Fibroblast of mammary gland (primary cell): ENCODE results near the gene KRTAP3-1.
A peak's percentile ranks its signal among the peaks of the same experiment; 100 is the strongest.

ENCODE experiments used
- DNase-seq: peaks from one replicate; pipeline ENCODE4 v3.0.0-alpha.2; 2010; ENCODE audit warnings: low read depth
- H3K4me3 ChIP-seq: 2 replicates; pipeline ENCODE4 v1.5.1; 2011; ENCODE audit warnings: low read depth, mild to moderate bottlenecking, low read length, moderate library complexity; ENCODE audit not compliant: control insufficient read depth
- TF ChIP-seq, protein P1 (sequence below): conservative IDR thresholded peaks from 2 replicates; pipeline ENCODE4 v1.5.1; 2011; ENCODE audit warnings: low read depth, low read length, inconsistent platforms; ENCODE audit not compliant: control insufficient read depth, insufficient read depth

Gene KRTAP3-1

DNA sequence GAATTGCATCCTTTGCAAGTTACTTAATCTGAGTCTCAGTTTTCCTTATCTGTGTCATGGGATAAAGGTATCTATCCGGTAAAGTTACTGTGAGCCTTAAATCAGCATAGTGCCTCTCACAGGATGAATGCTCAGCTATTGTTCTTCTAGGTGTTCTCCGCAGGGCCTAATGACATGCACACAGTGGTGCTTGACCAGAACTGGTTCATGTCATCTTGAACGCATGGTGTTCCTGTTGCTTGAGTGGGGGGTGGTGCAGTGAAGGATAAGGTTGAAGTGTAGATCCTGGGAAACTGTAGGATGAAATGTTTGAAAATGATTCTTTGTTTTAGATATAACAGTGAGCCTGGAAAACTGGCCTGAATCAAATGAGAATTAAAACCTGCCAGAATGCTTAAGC is 28.8 kb downstream of the KRTAP3-1 start:
- no peak for DNase-seq
- TF ChIP-seq, protein P1, sequence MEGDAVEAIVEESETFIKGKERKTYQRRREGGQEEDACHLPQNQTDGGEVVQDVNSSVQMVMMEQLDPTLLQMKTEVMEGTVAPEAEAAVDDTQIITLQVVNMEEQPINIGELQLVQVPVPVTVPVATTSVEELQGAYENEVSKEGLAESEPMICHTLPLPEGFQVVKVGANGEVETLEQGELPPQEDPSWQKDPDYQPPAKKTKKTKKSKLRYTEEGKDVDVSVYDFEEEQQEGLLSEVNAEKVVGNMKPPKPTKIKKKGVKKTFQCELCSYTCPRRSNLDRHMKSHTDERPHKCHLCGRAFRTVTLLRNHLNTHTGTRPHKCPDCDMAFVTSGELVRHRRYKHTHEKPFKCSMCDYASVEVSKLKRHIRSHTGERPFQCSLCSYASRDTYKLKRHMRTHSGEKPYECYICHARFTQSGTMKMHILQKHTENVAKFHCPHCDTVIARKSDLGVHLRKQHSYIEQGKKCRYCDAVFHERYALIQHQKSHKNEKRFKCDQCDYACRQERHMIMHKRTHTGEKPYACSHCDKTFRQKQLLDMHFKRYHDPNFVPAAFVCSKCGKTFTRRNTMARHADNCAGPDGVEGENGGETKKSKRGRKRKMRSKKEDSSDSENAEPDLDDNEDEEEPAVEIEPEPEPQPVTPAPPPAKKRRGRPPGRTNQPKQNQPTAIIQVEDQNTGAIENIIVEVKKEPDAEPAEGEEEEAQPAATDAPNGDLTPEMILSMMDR: no peak
- no peak overlapping the region for H3K4me3 ChIP-seq

DNA sequence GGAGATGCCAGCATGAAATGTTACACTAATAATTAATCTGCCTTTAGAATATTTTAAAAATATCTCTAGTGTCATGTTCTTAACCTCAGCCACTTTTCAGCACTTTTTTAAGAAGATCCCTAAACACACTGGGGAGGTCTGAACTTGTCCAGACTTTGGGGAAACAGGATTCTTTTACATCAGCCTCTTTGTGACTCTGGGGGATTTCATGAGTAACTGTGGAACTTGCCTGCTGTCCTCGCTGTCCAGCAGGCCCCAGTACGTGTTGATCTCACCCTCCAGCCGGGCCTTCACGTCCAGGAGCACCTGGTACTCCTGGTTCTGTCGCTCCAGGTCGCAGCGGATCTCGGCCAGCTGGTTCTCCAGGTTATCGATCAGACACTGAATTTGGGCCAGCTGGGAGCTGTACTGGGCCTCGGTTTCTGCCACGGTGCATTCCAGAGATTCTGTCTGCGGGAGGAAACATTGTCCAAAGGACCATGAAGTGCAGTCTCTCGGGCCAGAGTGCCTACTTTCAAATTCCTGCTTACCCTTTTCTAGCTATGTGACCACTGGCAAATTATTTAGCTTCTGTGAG is 30.3 kb downstream of the KRTAP3-1 start:
- no peak overlapping the region for H3K4me3 ChIP-seq
- TF ChIP-seq, protein P1: no peak
- no peak for DNase-seq

DNA sequence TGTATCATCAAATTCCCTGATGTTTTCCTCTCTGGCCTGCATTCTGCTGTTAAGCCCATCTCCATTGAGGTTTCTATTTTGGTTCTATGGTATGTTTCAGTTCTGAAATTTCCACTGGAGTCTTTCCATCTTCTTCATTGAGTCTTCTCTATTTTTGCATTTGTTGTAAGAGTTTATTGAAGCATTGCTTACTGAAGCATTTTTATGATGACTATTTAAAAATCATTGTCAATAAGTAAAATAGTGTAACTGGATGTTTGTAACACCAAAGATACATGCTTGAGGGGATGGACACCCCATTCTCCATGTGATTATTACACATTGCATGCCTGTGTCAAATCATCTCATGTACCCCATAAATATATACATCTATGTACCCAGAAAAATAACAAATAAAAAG is 33.4 kb downstream of the KRTAP3-1 start:
- TF ChIP-seq, protein P1: no peak
- no peak for DNase-seq
- H3K4me3 ChIP-seq: no peak overlapping the region

DNA sequence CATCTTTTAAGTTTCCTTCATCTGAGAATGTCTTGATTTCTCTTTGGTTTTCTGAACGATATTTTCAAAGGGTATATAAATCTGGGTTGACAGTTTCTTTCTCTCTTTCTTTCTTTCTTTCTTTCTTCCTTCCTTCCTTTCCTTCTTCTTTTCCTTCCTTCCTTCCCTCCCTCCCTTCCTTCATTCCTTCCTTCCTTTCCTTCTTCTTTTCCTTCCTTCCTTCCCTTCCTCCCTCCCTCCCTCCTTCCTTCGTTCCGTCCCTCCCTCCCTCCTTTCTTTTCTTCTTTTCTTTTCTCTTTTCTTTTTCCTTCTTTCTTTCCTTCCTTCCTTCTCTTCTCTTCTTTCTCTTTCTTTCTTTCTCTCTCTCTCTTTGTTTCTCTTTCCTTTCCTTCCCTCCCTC is 34.6 kb downstream of the KRTAP3-1 start:
- TF ChIP-seq, protein P1: no peak
- DNase-seq: no peak
- H3K4me3 ChIP-seq: no peak overlapping the region

DNA sequence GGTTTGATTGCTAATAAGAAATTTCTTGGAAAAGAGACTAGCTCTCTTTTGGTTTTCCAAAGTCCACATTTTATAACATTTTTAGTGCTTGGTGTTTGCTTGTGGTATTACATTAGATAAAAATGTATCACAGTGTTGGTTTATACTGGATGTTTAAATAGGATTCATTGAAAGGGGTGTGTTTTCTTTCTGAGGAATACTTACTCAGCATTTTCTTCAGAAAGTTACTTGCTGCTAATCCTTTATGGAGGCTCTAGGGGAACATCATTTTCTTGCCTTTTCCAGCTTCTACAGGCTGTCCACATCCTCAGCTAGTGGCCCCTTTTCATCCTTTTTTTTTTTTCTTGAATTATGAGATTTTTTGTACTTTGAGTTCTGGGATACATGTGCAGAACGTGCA is 41.3 kb downstream of the KRTAP3-1 start:
- DNase-seq: no peak
- TF ChIP-seq, protein P1: no peak
- no peak overlapping the region for H3K4me3 ChIP-seq

DNA sequence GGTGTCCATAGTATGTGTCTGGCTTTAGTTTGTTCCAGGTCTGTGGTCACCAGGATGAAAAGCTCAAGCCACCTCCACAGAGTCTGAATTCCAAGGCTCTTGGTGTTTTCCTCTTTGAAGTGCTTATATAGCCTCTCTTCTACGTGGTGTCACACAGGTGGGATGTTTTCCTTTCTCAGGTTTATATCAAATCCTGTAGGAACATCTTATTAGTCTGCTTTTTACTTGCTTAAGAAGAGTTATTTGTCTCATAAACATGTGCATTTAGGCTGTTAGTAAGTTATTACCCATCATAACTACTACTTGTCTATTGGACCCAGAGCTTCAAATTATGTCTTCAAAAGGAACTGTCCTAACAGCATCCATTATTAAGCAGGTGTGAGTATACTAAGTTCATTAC is 42.1 kb downstream of the KRTAP3-1 start, which contains the start of gene KRT39:
Gene KRT39, minus strand, starts transcription at position 101 of the 400 bp plus-strand sequence. Its CDS starts 92 bp downstream, at position 9.
- DNase-seq: no peak
- TF ChIP-seq, protein P1: no peak
- H3K4me3 ChIP-seq: no peak within 1 kb of the TSS

DNA sequence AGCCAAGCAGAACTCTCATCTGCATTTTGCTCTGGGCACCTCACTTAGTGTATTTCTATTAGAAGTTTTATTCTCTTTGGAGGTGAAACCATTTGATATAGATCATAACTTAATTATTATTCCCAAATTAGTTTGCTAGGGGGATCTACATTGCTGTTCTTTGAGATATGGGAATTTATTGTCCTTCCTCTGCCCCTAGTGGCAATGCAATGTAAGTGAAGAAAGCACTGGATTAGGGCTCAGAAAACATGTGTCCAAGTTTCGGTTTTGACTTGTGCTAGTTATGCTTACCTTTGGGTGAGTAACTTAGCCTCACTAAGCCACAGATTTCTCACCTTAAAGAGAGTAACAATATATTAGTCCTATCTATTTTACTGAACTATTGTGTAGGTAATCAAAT is 45.1 kb downstream of the KRTAP3-1 start:
- no peak overlapping the region for H3K4me3 ChIP-seq
- TF ChIP-seq, protein P1: peak; percentile 80
- DNase-seq: peak; percentile 59
